ENCODE measurements around the gene GRID1. TPM values are rescaled to one million over a fixed set of nuclear protein-coding genes. Genes with fewer than 3 reads are reported as not detected.

GRID1 gene
- total RNA-seq, 1 donor from 2014 or later, result 0.75 TPM

DNA sequence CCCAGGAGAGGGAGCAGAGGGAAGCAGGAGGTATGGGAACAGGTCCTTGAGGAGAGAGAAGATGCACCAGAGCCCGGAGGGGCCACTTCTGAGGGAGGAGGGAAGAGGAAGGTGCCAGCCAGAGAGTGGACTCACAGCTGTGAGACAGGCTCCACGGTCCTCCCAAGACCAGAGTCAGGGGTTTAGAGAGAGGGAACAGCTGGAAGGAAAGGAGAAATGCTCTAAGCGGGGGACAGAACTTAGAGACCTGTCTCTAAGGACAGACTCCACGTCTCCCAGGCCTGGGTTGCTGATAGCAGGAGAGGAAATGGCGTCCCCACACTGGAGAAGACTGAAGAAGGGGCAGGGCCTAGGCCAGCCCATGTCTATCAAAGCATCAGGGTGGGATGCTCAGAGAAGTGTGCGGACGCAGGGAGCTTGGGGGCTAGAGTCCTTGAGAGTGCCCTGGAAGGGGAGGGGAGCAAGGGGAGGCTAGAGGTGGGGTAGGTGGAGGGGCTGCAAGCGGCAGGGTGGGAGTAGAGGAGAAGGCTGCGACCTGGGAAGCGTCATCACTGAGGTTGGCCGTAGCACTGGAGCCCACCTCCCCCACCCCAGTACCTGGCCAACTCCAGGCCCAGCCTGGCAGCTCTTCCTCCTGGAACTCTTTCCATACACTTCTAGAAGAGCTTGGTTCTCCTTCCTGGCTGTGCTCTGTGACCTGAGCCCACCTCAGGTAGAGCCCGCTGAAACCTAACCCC, 25.6 kb upstream of the GRID1 start:
- H3K9ac ChIP-seq (ENCODE audit: low read length), result no peak overlapping the region
- peaks cover 12% of the 10 kb centered on the region for H3K27me3 ChIP-seq (ENCODE audit: insufficient read depth, low read length)
- no peak for TF ChIP-seq EZH2 (IDR thresholded peaks at IDR 0.05; ENCODE audit: insufficient read depth, low read length)
- TF ChIP-seq, protein P1, sequence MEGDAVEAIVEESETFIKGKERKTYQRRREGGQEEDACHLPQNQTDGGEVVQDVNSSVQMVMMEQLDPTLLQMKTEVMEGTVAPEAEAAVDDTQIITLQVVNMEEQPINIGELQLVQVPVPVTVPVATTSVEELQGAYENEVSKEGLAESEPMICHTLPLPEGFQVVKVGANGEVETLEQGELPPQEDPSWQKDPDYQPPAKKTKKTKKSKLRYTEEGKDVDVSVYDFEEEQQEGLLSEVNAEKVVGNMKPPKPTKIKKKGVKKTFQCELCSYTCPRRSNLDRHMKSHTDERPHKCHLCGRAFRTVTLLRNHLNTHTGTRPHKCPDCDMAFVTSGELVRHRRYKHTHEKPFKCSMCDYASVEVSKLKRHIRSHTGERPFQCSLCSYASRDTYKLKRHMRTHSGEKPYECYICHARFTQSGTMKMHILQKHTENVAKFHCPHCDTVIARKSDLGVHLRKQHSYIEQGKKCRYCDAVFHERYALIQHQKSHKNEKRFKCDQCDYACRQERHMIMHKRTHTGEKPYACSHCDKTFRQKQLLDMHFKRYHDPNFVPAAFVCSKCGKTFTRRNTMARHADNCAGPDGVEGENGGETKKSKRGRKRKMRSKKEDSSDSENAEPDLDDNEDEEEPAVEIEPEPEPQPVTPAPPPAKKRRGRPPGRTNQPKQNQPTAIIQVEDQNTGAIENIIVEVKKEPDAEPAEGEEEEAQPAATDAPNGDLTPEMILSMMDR (IDR thresholded peaks at IDR 0.05; ENCODE audit: insufficient read depth, low read depth, low read length), result no peak
- no peak overlapping the region for H3K4me3 ChIP-seq (ENCODE audit: insufficient read depth, low read depth, low read length)
- Mint-ChIP-seq H3K27me3 (ENCODE audit: low read depth, unreplicated experiment) (peaks cover 47% of the 10 kb centered on the region), H3K27ac (ENCODE audit: unreplicated experiment) (peak overlapping the region; percentile 53), H3K36me3 (ENCODE audit: low read depth, unreplicated experiment) (no peaks in the 10 kb centered on the region), H3K4me3 (ENCODE audit: unreplicated experiment) (no peak overlapping the region), H3K9me3 (ENCODE audit: unreplicated experiment) (peaks cover 3% of the 10 kb centered on the region), H3K4me1 (ENCODE audit: low read depth, unreplicated experiment) (no peaks in the 10 kb centered on the region)
- H3K27ac ChIP-seq (ENCODE audit: low read depth, low read length), result no peak overlapping the region
- peaks cover 4% of the 10 kb centered on the region for H3K4me1 ChIP-seq (ENCODE audit: insufficient read depth, low read length)
- FAIRE-seq (no peak), DNase-seq (ENCODE audit: low read depth) (no peak)
- no peaks in the 10 kb centered on the region for H3K79me2 ChIP-seq (ENCODE audit: insufficient read depth, low read length)
- no peaks in the 10 kb centered on the region for H4K20me1 ChIP-seq (ENCODE audit: insufficient read depth, low read length)
- H3K9me3 ChIP-seq (ENCODE audit: insufficient read depth, low read depth, low read length), result no peaks in the 10 kb centered on the region
- no peaks in the 10 kb centered on the region for H3K36me3 ChIP-seq (ENCODE audit: insufficient read depth, low read length)
- no peak overlapping the region for H2AFZ ChIP-seq (ENCODE audit: low read depth, low read length)
- H3K4me2 ChIP-seq (ENCODE audit: low read length), result no peak overlapping the region

- Mint-ChIP-seq H3K36me3 (ENCODE audit: low read depth, unreplicated experiment) (no peaks in the 10 kb centered on the region), H3K9me3 (ENCODE audit: unreplicated experiment) (peaks cover 3% of the 10 kb centered on the region), H3K27ac (ENCODE audit: unreplicated experiment) (peak overlapping the region; percentile 5), H3K4me1 (ENCODE audit: low read depth, unreplicated experiment) (no peaks in the 10 kb centered on the region), H3K4me3 (ENCODE audit: unreplicated experiment) (no peak overlapping the region), H3K27me3 (ENCODE audit: low read depth, unreplicated experiment) (peaks cover 45% of the 10 kb centered on the region)
- no peak overlapping the region for H3K4me3 ChIP-seq (ENCODE audit: insufficient read depth, low read depth, low read length)
- H4K20me1 ChIP-seq (ENCODE audit: insufficient read depth, low read length), result no peaks in the 10 kb centered on the region
- DNase-seq (ENCODE audit: low read depth) (no peak), FAIRE-seq (no peak)
- TF ChIP-seq EZH2 (IDR thresholded peaks at IDR 0.05; ENCODE audit: insufficient read depth, low read length), result no peak
- TF ChIP-seq, protein P1 (IDR thresholded peaks at IDR 0.05; ENCODE audit: insufficient read depth, low read depth, low read length), result no peak
- H3K27me3 ChIP-seq (ENCODE audit: insufficient read depth, low read length), result peaks cover 12% of the 10 kb centered on the region
- no peak overlapping the region for H2AFZ ChIP-seq (ENCODE audit: low read depth, low read length)
- no peaks in the 10 kb centered on the region for H3K36me3 ChIP-seq (ENCODE audit: insufficient read depth, low read length)
- no peak overlapping the region for H3K9ac ChIP-seq (ENCODE audit: low read length)
- H3K79me2 ChIP-seq (ENCODE audit: insufficient read depth, low read length), result no peaks in the 10 kb centered on the region
- no peak overlapping the region for H3K27ac ChIP-seq (ENCODE audit: low read depth, low read length)
- no peak overlapping the region for H3K4me2 ChIP-seq (ENCODE audit: low read length)
- peaks cover 4% of the 10 kb centered on the region for H3K4me1 ChIP-seq (ENCODE audit: insufficient read depth, low read length)
- no peaks in the 10 kb centered on the region for H3K9me3 ChIP-seq (ENCODE audit: insufficient read depth, low read depth, low read length)
Measured at GRCh38 chr10:86391236-86391840, 24.7 kb upstream of the GRID1 start.
